A673 (cell line): Measurements from ENCODE around the gene NKX6-1. TPM values are rescaled to one million over a fixed set of nuclear protein-coding genes. Genes with fewer than 3 reads are reported as not detected.

Source experiments
- BruUV-seq: library from RNA; stranded (reverse); fragments of 400-500 nt; replicated peaks from 2 replicates; lab custom pipeline; 2021; lab: Mats Ljungman, UMichigan
- CTCF ChIA-PET: fragments of 300-600 bp; sonication (Branson Sonifier 250); formaldehyde crosslinking; loops from one replicate; lab custom pipeline; 2022; ENCODE audit warnings: antibody characterized with exemption; lab: Charles Lee
- POLR2A ChIA-PET: fragments of 300-600 bp; sonication (Branson Sonifier 250); formaldehyde crosslinking; loops from one replicate; lab custom pipeline; 2022; ENCODE audit warnings: antibody characterized with exemption; ENCODE audit not compliant: low non-redundant PET; lab: Charles Lee
- DNase-seq: peaks from one replicate; pipeline ENCODE4 v3.0.0-alpha.2; 2015; ENCODE audit warnings: low spot score
- H3K27ac ChIP-seq: fragments of 200-600 bp; sonication (generic); 2 replicates; pipeline ENCODE4 v1.5.1; 2016; ENCODE audit warnings: mixed run types, low read depth, mild to moderate bottlenecking, mixed read lengths, antibody characterized with exemption, low read length; ENCODE audit not compliant: poor library complexity, severe bottlenecking
- H3K27me3 ChIP-seq: fragments of 200-600 bp; sonication (generic); replicated peaks from 2 replicates; pipeline ENCODE4 v1.6.1; 2017; ENCODE audit warnings: mixed run types, low read depth, mild to moderate bottlenecking, mixed read lengths, antibody characterized with exemption, low read length; ENCODE audit not compliant: insufficient read depth, poor library complexity
- H3K36me3 ChIP-seq: fragments of 200-600 bp; sonication (generic); 2 replicates; pipeline ENCODE4 v1.6.1; 2016; ENCODE audit warnings: mixed run types, mild to moderate bottlenecking, mixed read lengths, antibody characterized with exemption, low read length; ENCODE audit not compliant: insufficient read depth, poor library complexity, severe bottlenecking
- H3K4me1 ChIP-seq: fragments of 200-600 bp; sonication (generic); 2 replicates; pipeline ENCODE4 v1.6.1; 2017; ENCODE audit warnings: mixed run types, mild to moderate bottlenecking, mixed read lengths, antibody characterized with exemption, low read length; ENCODE audit not compliant: insufficient read depth, poor library complexity, severe bottlenecking
- H3K4me3 ChIP-seq: fragments of 200-600 bp; sonication (generic); 2 replicates; pipeline ENCODE4 v1.5.1; 2016; ENCODE audit warnings: low read depth, mixed run types, mild to moderate bottlenecking, mixed read lengths, low read length; ENCODE audit not compliant: poor library complexity, severe bottlenecking
- H3K9me3 ChIP-seq: fragments of 200-600 bp; sonication (generic); 2 replicates; pipeline ENCODE4 v1.6.1; 2016; ENCODE audit warnings: mixed run types, low read depth, mild to moderate bottlenecking, mixed read lengths, antibody characterized with exemption, low read length; ENCODE audit not compliant: poor library complexity, severe bottlenecking
- EZH2 ChIP-seq: fragments of 200-600 bp; sonication (generic); IDR thresholded peaks from 2 replicates; pipeline ENCODE4 v1.6.1; 2017; ENCODE audit warnings: borderline replicate concordance, low read depth, mild to moderate bottlenecking, mixed read lengths, antibody characterized with exemption, low read length; ENCODE audit not compliant: poor library complexity, severe bottlenecking
- intact Hi-C: fragments of 100-400 bp; cut with micrococcal nuclease; formaldehyde crosslinking; loops from one replicate; pipeline ENCODE4 v1.10.0; 2022; ENCODE audit not compliant: unreplicated experiment
- total RNA-seq: library from RNA; stranded (reverse); gene quantifications from 2 replicates; pipeline ENCODE4 v1.2.3, GENCODE V29; 2021
- TF ChIP-seq, protein P1 (sequence below): fragments of 300-800, 200-600 bp; sonication (generic); conservative IDR thresholded peaks from 2 replicates; pipeline ENCODE4 v1.5.1; 2017; ENCODE audit warnings: low read depth, mild to moderate bottlenecking, antibody characterized with exemption, low read length, moderate library complexity, mixed read lengths

Gene NKX6-1
- total RNA-seq, 1 experiment from 2014 or later = 8.8 TPM

DNA sequence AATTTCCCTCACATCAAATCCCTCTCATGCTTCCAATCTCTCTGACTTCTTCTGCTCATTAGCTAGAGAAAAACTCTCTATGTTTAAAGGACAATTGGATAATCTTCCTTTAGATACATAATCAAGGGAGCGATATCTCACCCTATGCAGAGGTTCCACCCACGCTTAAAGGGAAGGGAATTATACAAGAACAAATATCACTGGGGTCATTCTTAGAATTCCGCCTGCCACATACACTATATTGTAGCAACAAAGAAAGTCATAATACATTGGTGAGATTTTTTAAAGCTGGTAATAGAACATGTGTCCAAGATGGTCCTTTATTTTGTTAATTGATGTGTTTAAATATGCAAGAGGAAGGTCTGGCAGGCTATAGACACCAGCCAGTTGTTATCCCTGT, 31.5 kb downstream of the NKX6-1 start:
- intact Hi-C loops = no loop called here
- CTCF ChIA-PET = no interaction called here

DNA sequence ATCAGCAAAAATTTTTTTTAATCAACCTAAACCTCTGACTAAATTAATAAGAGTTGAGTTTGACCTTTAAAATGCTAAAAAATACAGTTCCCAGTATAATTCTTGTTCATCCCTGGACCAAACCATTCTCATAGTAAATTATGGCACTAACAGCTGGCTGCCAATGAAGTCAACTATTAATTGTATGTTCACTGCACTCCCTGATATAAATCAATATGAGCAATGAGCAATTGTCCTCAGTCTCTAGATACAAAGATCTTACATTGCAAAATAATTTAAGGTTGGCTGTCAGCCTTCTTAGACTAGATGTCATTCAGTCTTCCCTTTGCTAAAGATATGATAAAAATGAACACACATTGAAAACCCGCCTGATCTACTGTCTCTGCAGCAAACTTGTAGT, 39.3 kb downstream of the NKX6-1 start:
- TF ChIP-seq, protein P1, sequence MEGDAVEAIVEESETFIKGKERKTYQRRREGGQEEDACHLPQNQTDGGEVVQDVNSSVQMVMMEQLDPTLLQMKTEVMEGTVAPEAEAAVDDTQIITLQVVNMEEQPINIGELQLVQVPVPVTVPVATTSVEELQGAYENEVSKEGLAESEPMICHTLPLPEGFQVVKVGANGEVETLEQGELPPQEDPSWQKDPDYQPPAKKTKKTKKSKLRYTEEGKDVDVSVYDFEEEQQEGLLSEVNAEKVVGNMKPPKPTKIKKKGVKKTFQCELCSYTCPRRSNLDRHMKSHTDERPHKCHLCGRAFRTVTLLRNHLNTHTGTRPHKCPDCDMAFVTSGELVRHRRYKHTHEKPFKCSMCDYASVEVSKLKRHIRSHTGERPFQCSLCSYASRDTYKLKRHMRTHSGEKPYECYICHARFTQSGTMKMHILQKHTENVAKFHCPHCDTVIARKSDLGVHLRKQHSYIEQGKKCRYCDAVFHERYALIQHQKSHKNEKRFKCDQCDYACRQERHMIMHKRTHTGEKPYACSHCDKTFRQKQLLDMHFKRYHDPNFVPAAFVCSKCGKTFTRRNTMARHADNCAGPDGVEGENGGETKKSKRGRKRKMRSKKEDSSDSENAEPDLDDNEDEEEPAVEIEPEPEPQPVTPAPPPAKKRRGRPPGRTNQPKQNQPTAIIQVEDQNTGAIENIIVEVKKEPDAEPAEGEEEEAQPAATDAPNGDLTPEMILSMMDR = no peak
- H3K27me3 ChIP-seq = no peaks in the 10 kb centered on the region
- BruUV-seq = no TSS peak
- no peaks in the 10 kb centered on the region for H3K4me1 ChIP-seq
- ChIA-PET POLR2A (no interaction called here), CTCF (no interaction called here)
- no peaks in the 10 kb centered on the region for H3K9me3 ChIP-seq
- no peak for DNase-seq
- intact Hi-C loops = no loop called here
- no peaks in the 10 kb centered on the region for H3K36me3 ChIP-seq
- no peak overlapping the region for H3K4me3 ChIP-seq
- no peak overlapping the region for H3K27ac ChIP-seq

More for the DNA sequence above, 31.5 kb downstream of the NKX6-1 start:
- no peaks in the 10 kb centered on the region for H3K36me3 ChIP-seq
- DNase-seq = no peak
- TF ChIP-seq, protein P1 = no peak
- TF ChIP-seq EZH2 = no peak
- no peaks in the 10 kb centered on the region for H3K27me3 ChIP-seq
- POLR2A ChIA-PET = no interaction called here
- no peak overlapping the region for H3K4me3 ChIP-seq
- H3K4me1 ChIP-seq = no peaks in the 10 kb centered on the region
- no peak overlapping the region for H3K27ac ChIP-seq
- no TSS peak for BruUV-seq
- no peaks in the 10 kb centered on the region for H3K9me3 ChIP-seq

DNA sequence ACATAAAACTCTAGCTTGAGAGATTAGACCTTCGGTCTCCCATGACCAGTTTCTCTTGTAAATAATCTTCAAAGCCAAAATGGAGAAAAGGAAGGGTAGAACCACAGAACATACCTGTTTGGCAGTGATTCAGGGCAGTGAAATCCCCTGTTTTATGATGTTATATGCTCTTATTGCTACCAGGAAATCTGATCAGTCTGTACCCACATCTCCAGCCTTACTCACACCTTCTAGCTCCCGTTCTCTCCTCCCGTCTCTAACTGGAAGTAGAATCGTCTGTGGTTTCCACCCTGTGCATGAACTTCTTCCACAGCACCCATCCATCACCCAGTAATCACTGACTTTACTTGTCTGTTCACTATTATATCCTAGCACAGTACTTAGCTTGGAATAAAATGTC, 42.9 kb downstream of the NKX6-1 start:
- no peaks in the 10 kb centered on the region for H3K9me3 ChIP-seq
- POLR2A ChIA-PET = no interaction called here
- no peak overlapping the region for H3K4me3 ChIP-seq
- no peak overlapping the region for H3K27ac ChIP-seq
- TF ChIP-seq EZH2 = no peak
- TF ChIP-seq, protein P1 = no peak
- DNase-seq = no peak
- H3K4me1 ChIP-seq = no peaks in the 10 kb centered on the region
- CTCF ChIA-PET = no interaction called here
- no peaks in the 10 kb centered on the region for H3K27me3 ChIP-seq
- no peaks in the 10 kb centered on the region for H3K36me3 ChIP-seq
- BruUV-seq = no TSS peak
- intact Hi-C loops = no loop called here
